HG03066 (cell line): Measurements from ENCODE around the gene ITGA3.

Experiments
- ATAC-seq: cut with Tn5 transposase; IDR thresholded peaks from one replicate; pipeline ENCODE4 v1.9.1; 2021; ENCODE audit warnings: low read depth; ENCODE audit not compliant: unreplicated experiment

The ITGA3 gene

GRCh38 chr17:50090971-50091917, 35.3 kb downstream of the ITGA3 start:
- no peak for ATAC-seq

- no peak for ATAC-seq
These were observed 36.0 kb downstream of the ITGA3 start for GRCh38 chr17:50091918-50092285.

- ATAC-seq = no peak
These were observed 37.3 kb downstream of the ITGA3 start for GRCh38 chr17:50093246-50093645.

- no peak for ATAC-seq
These were observed 37.9 kb downstream of the ITGA3 start for GRCh38 chr17:50093807-50094206.

GRCh38 chr17:50094243-50094752, 38.4 kb downstream of the ITGA3 start:
- ATAC-seq = peak; percentile 57

GRCh38 chr17:50094753-50095619, 39.1 kb downstream of the ITGA3 start, which contains the start of gene PDK2:
Gene PDK2 (plus strand): TSS chr17:50095351. CDS start chr17:50095436, 85 bp downstream.
- peak; percentile 91 for ATAC-seq

GRCh38 chr17:50095626-50096037, 39.7 kb downstream of the ITGA3 start:
- no peak for ATAC-seq

GRCh38 chr17:50096092-50096491, 40.2 kb downstream of the ITGA3 start:
- no peak for ATAC-seq

GRCh38 chr17:50096758-50097157, 40.8 kb downstream of the ITGA3 start:
- no peak for ATAC-seq

GRCh38 chr17:50097455-50097854, 41.5 kb downstream of the ITGA3 start:
- ATAC-seq = no peak

- ATAC-seq = no peak
These were observed 42.0 kb downstream of the ITGA3 start for GRCh38 chr17:50097926-50098325.

- no peak for ATAC-seq
These were observed 42.7 kb downstream of the ITGA3 start for GRCh38 chr17:50098583-50098982.

GRCh38 chr17:50099003-50099402, 43.1 kb downstream of the ITGA3 start:
- no peak for ATAC-seq

GRCh38 chr17:50100480-50100883, 44.6 kb downstream of the ITGA3 start:
- ATAC-seq = no peak

GRCh38 chr17:50100921-50101345, 45.0 kb downstream of the ITGA3 start:
- ATAC-seq = no peak

- no peak for ATAC-seq
These were observed 45.6 kb downstream of the ITGA3 start for GRCh38 chr17:50101346-50102163.

- no peak for ATAC-seq
These were observed 46.5 kb downstream of the ITGA3 start for GRCh38 chr17:50102164-50102991.

- ATAC-seq = no peak
These were observed 47.3 kb downstream of the ITGA3 start for GRCh38 chr17:50103252-50103651.

GRCh38 chr17:50103941-50104340, 48.0 kb downstream of the ITGA3 start:
- no peak for ATAC-seq
